ENCODE data around the gene PDCD6IP.
"Not testable (repeated sequence)": the region's sequence is repeated elsewhere in the genome, so short reads cannot be mapped to it uniquely, and the experiment has no call there.

PDCD6IP gene

GRCh38 chr3:33798418-33799201 is at the start of gene PDCD6IP:
Gene PDCD6IP, plus strand, starts transcription at chr3:33798630. Its CDS starts 99 bp downstream, at chr3:33798729.
- H3K4me3 ChIP-seq (ENCODE audit: low read length): peak within 1 kb of the TSS; percentile 90
- DNase-seq (ENCODE audit: low read depth): peak; percentile 98
- TF ChIP-seq CTCF (IDR thresholded peaks at IDR 0.05; ENCODE audit: insufficient read depth, low read depth, low read length, missing control alignments): no peak

GRCh38 chr3:33749546-33750210 is 48.8 kb upstream of the PDCD6IP start:
- H3K4me3 ChIP-seq (ENCODE audit: low read length): no peak overlapping the region
- DNase-seq (ENCODE audit: low read depth): peak; percentile 91
- no peak for TF ChIP-seq CTCF (IDR thresholded peaks at IDR 0.05; ENCODE audit: insufficient read depth, low read depth, low read length, missing control alignments)

- TF ChIP-seq CTCF (IDR thresholded peaks at IDR 0.05; ENCODE audit: insufficient read depth, low read depth, low read length, missing control alignments): no peak
- H3K4me3 ChIP-seq (ENCODE audit: low read length): no peak overlapping the region
- no peak for DNase-seq (ENCODE audit: low read depth)
Observed at GRCh38 chr3:33750211-33750548, 48.2 kb upstream of the PDCD6IP start.

- no peak for TF ChIP-seq CTCF (IDR thresholded peaks at IDR 0.05; ENCODE audit: insufficient read depth, low read depth, low read length, missing control alignments)
- no peak overlapping the region for H3K4me3 ChIP-seq (ENCODE audit: low read length)
- no peak for DNase-seq (ENCODE audit: low read depth)
Observed at GRCh38 chr3:33751336-33751735, 47.1 kb upstream of the PDCD6IP start.

GRCh38 chr3:33754391-33754790 is 44.0 kb upstream of the PDCD6IP start:
- H3K4me3 ChIP-seq (ENCODE audit: low read length); DNase-seq (ENCODE audit: low read depth): not testable (repeated sequence)

- TF ChIP-seq CTCF (IDR thresholded peaks at IDR 0.05; ENCODE audit: insufficient read depth, low read depth, low read length, missing control alignments): no peak
- DNase-seq (ENCODE audit: low read depth): peak; percentile 92
- H3K4me3 ChIP-seq (ENCODE audit: low read length): no peak overlapping the region
Observed at GRCh38 chr3:33758281-33758680, 40.1 kb upstream of the PDCD6IP start.

GRCh38 chr3:33758864-33759263 is 39.6 kb upstream of the PDCD6IP start:
- DNase-seq (ENCODE audit: low read depth): peak; percentile 38
- TF ChIP-seq CTCF (IDR thresholded peaks at IDR 0.05; ENCODE audit: insufficient read depth, low read depth, low read length, missing control alignments): no peak
- no peak overlapping the region for H3K4me3 ChIP-seq (ENCODE audit: low read length)
